Spleen (tissue), 7 donors: Measurements from ENCODE around the gene RFFL.

Source experiments
- CTCF ChIP-seq, 11 experiments: fragments of 200-600 bp in 7 of 11; fragments of 450-650 bp in 4 of 11; sonication (generic) in 4 of 11; IDR thresholded peaks in 8 of 11; conservative IDR thresholded peaks in 3 of 11; 1 replicate in 7 of 11; 2 replicates in 4 of 11; pipeline versions ENCODE4 v1.4.0 to v1.8.0; 2016 to 2021; ENCODE audit warnings: antibody characterized with exemption in 11 of 11, inconsistent platforms in 4 of 11, mild to moderate bottlenecking in 1 of 11
- POLR2A ChIP-seq, 3 donors: fragments of 450-650 bp; IDR thresholded peaks; one replicate each; pipeline ENCODE4 v1.5.1; 2017; ENCODE audit warnings: antibody characterized with exemption in 3 of 3, mild to moderate bottlenecking in 1 of 3
- POLR2AphosphoS5 ChIP-seq, 3 donors: sonication (generic); formaldehyde crosslinking; IDR thresholded peaks; one replicate each; pipeline ENCODE4 v1.5.1; 2017; ENCODE audit warnings: antibody characterized with exemption in 3 of 3
- donor health status: DM: no; HTN: no; CAD: no; lungs with moderate emphysema.
- donor health status: DM: no; HTN: no; CAD: no.
- donor health status: DM: no; HTN: no; CAD: no.

GRCh38 chr17:35057332-35057915 lies 6.1 kb downstream of the RFFL start:
- TF ChIP-seq CTCF (IDR thresholded peaks at IDR 0.05 in 8 of 11, conservative IDR thresholded peaks at IDR 0.05 in 3 of 11), result no peak
- no peak for TF ChIP-seq POLR2AphosphoS5 (IDR thresholded peaks at IDR 0.05)
- no peak for TF ChIP-seq POLR2A (IDR thresholded peaks at IDR 0.05)
